HEK293T (cell line): Measurements from ENCODE around the gene SETBP1.

Experiments used
- ARNT ChIP-seq: fragments of 450-650 bp; IDR thresholded peaks from 2 replicates; pipeline ENCODE4 v1.6.1; 2017; ENCODE audit warnings: mild to moderate bottlenecking
- ELF4 ChIP-seq: fragments of 450-650 bp; IDR thresholded peaks from 2 replicates; pipeline ENCODE4 v1.6.1; 2017; ENCODE audit warnings: antibody characterized with exemption
- FOXK2 ChIP-seq: fragments of 450-650 bp; IDR thresholded peaks from 2 replicates; pipeline ENCODE4 v1.6.1; 2016; ENCODE audit warnings: mild to moderate bottlenecking
- SP1 ChIP-seq: fragments of 450-650 bp; IDR thresholded peaks from 2 replicates; pipeline ENCODE4 v1.6.1; 2017
- SUZ12 ChIP-seq: fragments of 450-650 bp; IDR thresholded peaks from 2 replicates; pipeline ENCODE4 v1.6.1; 2016; ENCODE audit warnings: mild to moderate bottlenecking

DNA sequence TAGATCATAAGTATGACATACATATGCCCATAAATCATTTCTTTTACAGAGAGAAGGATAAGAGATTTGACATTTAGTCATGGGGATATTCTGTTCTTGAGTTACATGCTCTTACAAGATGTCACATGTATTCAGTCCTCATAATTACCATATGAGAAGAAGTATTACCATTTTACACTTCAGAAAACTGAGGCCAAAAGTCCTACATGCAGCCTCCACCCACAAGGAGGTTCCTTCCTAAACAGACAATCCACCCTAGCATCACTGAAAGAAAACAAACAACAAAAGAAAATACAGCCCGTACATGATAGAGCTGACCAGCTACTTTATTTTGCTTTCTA, 335.1 kb downstream of the SETBP1 start:
- TF ChIP-seq ELF4 (no peak), FOXK2 (no peak), SP1 (no peak), SUZ12 (no peak), ARNT (no peak)
